ENCODE data around the gene CDKAL1. TPM values are rescaled to one million over a fixed set of nuclear protein-coding genes. Genes with fewer than 3 reads are reported as not detected.
"Not testable (repeated sequence)": the region's sequence is repeated elsewhere in the genome, so short reads cannot be mapped to it uniquely, and the experiment has no call there.

The CDKAL1 gene
- total RNA-seq, 3 donors from 2014 or later: 13.0 to 27.2 (median 18.0) TPM

DNA sequence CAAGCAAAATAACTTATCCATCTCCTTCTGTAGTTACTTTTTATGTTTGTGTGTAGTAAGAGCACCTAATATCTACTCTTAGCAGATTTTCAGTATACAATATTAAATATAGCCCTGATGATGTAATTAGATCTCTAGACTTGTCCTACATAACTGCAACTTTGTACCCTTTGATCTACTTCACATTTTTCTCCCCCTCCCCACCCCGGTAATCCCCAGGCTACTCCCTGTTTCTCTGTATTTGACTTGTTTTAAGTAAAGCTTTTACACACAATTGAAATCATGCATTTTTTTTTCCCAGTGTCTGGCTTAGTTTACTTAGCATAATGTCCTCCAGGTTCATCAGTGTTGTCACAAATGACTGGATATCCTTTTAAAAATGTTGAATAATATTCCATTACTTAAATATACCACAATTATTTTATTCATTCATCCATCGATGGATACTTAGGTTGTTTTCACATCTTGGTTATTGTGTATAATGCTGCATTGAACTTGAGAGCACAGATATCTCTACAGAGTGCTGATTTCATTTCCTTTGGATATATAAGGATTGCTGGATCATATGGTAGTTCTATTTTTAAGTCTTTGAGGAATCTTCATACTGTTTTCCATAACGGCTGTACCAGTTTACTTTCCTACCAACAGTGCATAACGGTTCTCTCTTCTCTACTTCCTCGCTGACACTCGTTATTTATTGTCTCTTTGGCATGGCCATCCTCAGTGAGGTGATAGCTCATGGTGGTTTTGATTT lies 212.7 kb downstream of the CDKAL1 start:
- no peaks in the 10 kb centered on the region for H3K36me3 ChIP-seq
- H3K27me3 ChIP-seq: no peaks in the 10 kb centered on the region
- intact Hi-C loops (cut with DNase I; ENCODE audit: low total_unique reads): no loop called here
- TF ChIP-seq POLR2AphosphoS5 (IDR thresholded peaks at IDR 0.05) (no peak), POLR2A (IDR thresholded peaks at IDR 0.05) (no peak)
- TF ChIP-seq, protein P1, sequence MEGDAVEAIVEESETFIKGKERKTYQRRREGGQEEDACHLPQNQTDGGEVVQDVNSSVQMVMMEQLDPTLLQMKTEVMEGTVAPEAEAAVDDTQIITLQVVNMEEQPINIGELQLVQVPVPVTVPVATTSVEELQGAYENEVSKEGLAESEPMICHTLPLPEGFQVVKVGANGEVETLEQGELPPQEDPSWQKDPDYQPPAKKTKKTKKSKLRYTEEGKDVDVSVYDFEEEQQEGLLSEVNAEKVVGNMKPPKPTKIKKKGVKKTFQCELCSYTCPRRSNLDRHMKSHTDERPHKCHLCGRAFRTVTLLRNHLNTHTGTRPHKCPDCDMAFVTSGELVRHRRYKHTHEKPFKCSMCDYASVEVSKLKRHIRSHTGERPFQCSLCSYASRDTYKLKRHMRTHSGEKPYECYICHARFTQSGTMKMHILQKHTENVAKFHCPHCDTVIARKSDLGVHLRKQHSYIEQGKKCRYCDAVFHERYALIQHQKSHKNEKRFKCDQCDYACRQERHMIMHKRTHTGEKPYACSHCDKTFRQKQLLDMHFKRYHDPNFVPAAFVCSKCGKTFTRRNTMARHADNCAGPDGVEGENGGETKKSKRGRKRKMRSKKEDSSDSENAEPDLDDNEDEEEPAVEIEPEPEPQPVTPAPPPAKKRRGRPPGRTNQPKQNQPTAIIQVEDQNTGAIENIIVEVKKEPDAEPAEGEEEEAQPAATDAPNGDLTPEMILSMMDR (IDR thresholded peaks at IDR 0.05): no peak
- H3K4me3 ChIP-seq: no peak overlapping the region
- no peaks in the 10 kb centered on the region for H3K4me1 ChIP-seq
- H3K27ac ChIP-seq: no peak overlapping the region
- no peaks in the 10 kb centered on the region for H3K9me3 ChIP-seq
- DNase-seq (ENCODE audit: low spot score in 2 of 2): no peak

- Histone ChIP-seq H3K9me3 (no peaks in the 10 kb centered on the region), H3K4me1 (no peaks in the 10 kb centered on the region), H3K27ac (no peak overlapping the region), H3K36me3 (no peaks in the 10 kb centered on the region), H3K27me3 (no peaks in the 10 kb centered on the region), H3K4me3 (no peak overlapping the region)
- TF ChIP-seq POLR2A (IDR thresholded peaks at IDR 0.05): no peak
- no peak for TF ChIP-seq POLR2AphosphoS5 (IDR thresholded peaks at IDR 0.05)
- TF ChIP-seq, protein P1 (IDR thresholded peaks at IDR 0.05): no peak
- DNase-seq (ENCODE audit: low spot score in 2 of 2): no peak
- intact Hi-C loops (cut with DNase I; ENCODE audit: low total_unique reads): loop anchor here (1.0 kb wide), 1 partner anchor 8 kb away; no protein-coding TSS in a partner anchor
These were observed 213.7 kb downstream of the CDKAL1 start for GRCh38 chr6:20747991-20748390.

DNA sequence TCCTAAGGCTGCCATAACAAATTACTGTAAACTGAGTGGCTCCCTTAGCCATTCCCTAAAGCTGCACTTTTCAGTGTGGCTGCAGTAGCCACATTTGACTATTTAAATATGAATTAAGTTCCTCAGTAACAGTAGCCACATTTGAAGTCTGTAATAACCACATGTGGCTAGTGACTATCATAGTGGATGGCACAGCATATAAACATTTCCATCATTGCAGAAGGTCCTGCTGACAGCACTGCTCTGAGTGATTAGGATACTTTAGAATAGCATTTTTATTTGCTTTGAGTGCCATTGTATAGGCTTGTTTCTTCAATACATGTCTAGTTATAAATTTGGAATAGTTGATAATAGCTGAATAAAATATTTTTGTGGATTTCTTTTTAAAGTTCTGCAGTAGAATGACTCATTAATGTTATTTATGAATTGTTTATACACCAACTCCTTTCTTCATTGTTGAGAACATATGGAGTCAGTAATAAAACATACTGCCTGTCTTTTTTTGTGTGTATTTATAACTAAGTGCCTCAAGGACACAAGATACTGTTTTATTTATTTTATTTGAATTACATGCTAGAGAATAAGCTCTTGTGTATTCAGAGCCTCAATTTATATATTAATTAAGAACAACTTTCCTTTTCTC lies 217.2 kb downstream of the CDKAL1 start:
- Histone ChIP-seq H3K27me3 (no peaks in the 10 kb centered on the region), H3K27ac (no peak overlapping the region), H3K4me3 (no peak overlapping the region), H3K4me1 (no peaks in the 10 kb centered on the region), H3K36me3 (no peaks in the 10 kb centered on the region), H3K9me3 (no peaks in the 10 kb centered on the region)
- intact Hi-C loops (cut with DNase I; ENCODE audit: low total_unique reads): no loop called here
- DNase-seq (ENCODE audit: low spot score in 2 of 2): no peak
- no peak for TF ChIP-seq POLR2A (IDR thresholded peaks at IDR 0.05)
- no peak for TF ChIP-seq POLR2AphosphoS5 (IDR thresholded peaks at IDR 0.05)
- TF ChIP-seq, protein P1 (IDR thresholded peaks at IDR 0.05): no peak

- Histone ChIP-seq H3K27me3 (no peaks in the 10 kb centered on the region), H3K9me3 (no peaks in the 10 kb centered on the region), H3K4me1 (no peaks in the 10 kb centered on the region), H3K36me3 (no peaks in the 10 kb centered on the region), H3K27ac (no peak overlapping the region), H3K4me3 (no peak overlapping the region)
- intact Hi-C loops (cut with DNase I; ENCODE audit: low total_unique reads): loop anchor here (1.0 kb wide), 1 partner anchor 7 kb away; no protein-coding TSS in a partner anchor
- no peak for DNase-seq (ENCODE audit: low spot score in 2 of 2)
- TF ChIP-seq POLR2A (IDR thresholded peaks at IDR 0.05) (no peak), POLR2AphosphoS5 (IDR thresholded peaks at IDR 0.05) (no peak)
- TF ChIP-seq, protein P1 (IDR thresholded peaks at IDR 0.05): no peak
These were observed 221.4 kb downstream of the CDKAL1 start for GRCh38 chr6:20755631-20756030.

DNA sequence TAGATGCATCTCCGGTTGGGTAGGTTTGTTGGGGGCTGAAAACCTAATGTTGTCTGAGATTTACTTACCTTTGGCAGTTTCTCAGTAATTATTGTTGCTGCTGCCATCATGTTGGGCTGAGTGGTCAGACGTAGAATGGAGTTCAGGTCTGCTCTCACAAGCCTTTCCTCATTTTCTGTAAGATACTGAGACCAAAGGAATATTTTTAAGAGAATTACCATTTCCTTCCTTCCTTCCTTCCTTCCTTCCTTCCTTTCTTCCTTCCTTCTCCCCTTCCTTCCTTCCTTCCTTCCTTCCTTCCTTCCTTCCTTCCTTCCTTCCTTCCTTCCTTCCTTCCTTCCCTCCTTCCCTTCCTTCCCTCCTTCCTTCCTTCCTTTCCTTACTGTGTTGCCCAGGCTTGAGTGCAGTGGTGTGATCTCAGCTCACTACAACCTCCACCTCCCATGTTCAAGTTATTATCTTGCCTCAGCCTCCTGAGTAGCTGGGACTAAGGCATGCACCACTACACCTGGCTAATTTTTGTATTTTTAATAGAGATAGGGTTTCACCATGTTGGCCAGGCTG lies 222.4 kb downstream of the CDKAL1 start:
- H3K4me3 ChIP-seq; H3K27ac ChIP-seq; H3K27me3 ChIP-seq; H3K9me3 ChIP-seq; H3K36me3 ChIP-seq; H3K4me1 ChIP-seq; DNase-seq (ENCODE audit: low spot score in 2 of 2): not testable (repeated sequence)
- intact Hi-C loops (cut with DNase I; ENCODE audit: low total_unique reads): loop anchor here (1.0 kb wide), 1 partner anchor 8 kb away; no protein-coding TSS in a partner anchor
